Vagina (tissue), 2 donors: ENCODE measurements around the gene BCL2L14. TPM values are rescaled to one million over a fixed set of nuclear protein-coding genes. Genes with fewer than 3 reads are reported as not detected.
"Not testable (repeated sequence)": the region's sequence is repeated elsewhere in the genome, so short reads cannot be mapped to it uniquely, and the experiment has no call there.

ENCODE experiments used
- DNase-seq, 2 donors: peaks; one replicate each; pipeline ENCODE4 v3.0.0-alpha.2; 2017; ENCODE audit errors: extremely low spot score in 2 of 2
- H3K27ac ChIP-seq: fragments of 200-600 bp; sonication (generic); one replicate; pipeline ENCODE4 v1.5.1; 2019
- H3K27me3 ChIP-seq: fragments of 200-600 bp; sonication (generic); one replicate; pipeline ENCODE4 v1.5.1; 2019
- H3K36me3 ChIP-seq, 2 donors: fragments of 200-600 bp; sonication (generic); one replicate each; pipeline ENCODE4 v1.5.1; 2017 to 2019
- H3K4me1 ChIP-seq: fragments of 200-600 bp; sonication (generic); one replicate; pipeline ENCODE4 v1.5.1; 2019
- H3K4me3 ChIP-seq, 2 donors: fragments of 200-600 bp; sonication (generic); 1 replicate in 1 of 2; 2 replicates in 1 of 2; pipeline ENCODE4 v1.5.1; 2016 to 2019
- H3K9me3 ChIP-seq: fragments of 200-600 bp; sonication (generic); one replicate; pipeline ENCODE4 v1.5.1; 2019
- CTCF ChIP-seq, 3 experiments: fragments of 450-650 bp in 2 of 3; fragments of 200-600 bp in 1 of 3; sonication (generic) in 1 of 3; IDR thresholded peaks; one replicate each; pipeline ENCODE4 v1.5.1; 2017 to 2019; ENCODE audit warnings: antibody characterized with exemption in 3 of 3, mild to moderate bottlenecking in 2 of 3, moderate library complexity in 2 of 3
- POLR2A ChIP-seq, 2 donors: fragments of 450-650 bp; IDR thresholded peaks; one replicate each; pipeline ENCODE4 v1.6.1; 2017; ENCODE audit warnings: antibody characterized with exemption in 2 of 2, mild to moderate bottlenecking in 2 of 2, moderate library complexity in 2 of 2
- POLR2AphosphoS5 ChIP-seq, 2 donors: sonication (generic); formaldehyde crosslinking; IDR thresholded peaks; one replicate each; pipeline ENCODE4 v1.9.0; 2017; ENCODE audit warnings: antibody characterized with exemption in 2 of 2, mild to moderate bottlenecking in 2 of 2, low read depth in 1 of 2; ENCODE audit not compliant: insufficient read depth in 1 of 2
- intact Hi-C: fragments of 100-400 bp; cut with DNase I; formaldehyde crosslinking; loops from one replicate; pipeline ENCODE4 v1.15.1; 2023
- microRNA-seq: library from miRNA; unstranded; fragments of <30 nt; microRNA quantifications from one replicate; pipeline ENCODE4, GENCODE V29; 2017; ENCODE audit warnings: borderline number of aligned reads, borderline replicate concordance
- total RNA-seq: library from RNA; depleted of rRNA; stranded (reverse); fragments of >200 nt; gene quantifications from one replicate; pipeline ENCODE4 v1.2.3, GENCODE V29; 2016

BCL2L14 gene
- total RNA-seq, 1 donor from 2014 or later, result not detected

- Histone ChIP-seq H3K4me1 (no peaks in the 10 kb centered on the region), H3K27ac (no peak overlapping the region), H3K9me3 (no peaks in the 10 kb centered on the region), H3K36me3 (peaks cover 0 to 7% of the 10 kb centered on the region in 2 donors), H3K27me3 (no peaks in the 10 kb centered on the region), H3K4me3 (no peak overlapping the region)
- DNase-seq, result no peak
- intact Hi-C loops, result no loop called here
- TF ChIP-seq POLR2AphosphoS5 (IDR thresholded peaks at IDR 0.05; ENCODE audit: insufficient read depth in 1 of 2, low read depth in 1 of 2) (no peak), CTCF (IDR thresholded peaks at IDR 0.05) (no peak), POLR2A (IDR thresholded peaks at IDR 0.05) (no peak)
Observed at GRCh38 chr12:12141000-12141399, 70.3 kb downstream of the BCL2L14 start.

GRCh38 chr12:12144531-12144930, 73.8 kb downstream of the BCL2L14 start:
- H3K36me3 ChIP-seq, H3K9me3 ChIP-seq, DNase-seq, H3K27me3 ChIP-seq, H3K27ac ChIP-seq, H3K4me1 ChIP-seq, H3K4me3 ChIP-seq, intact Hi-C loops: not testable (repeated sequence)

GRCh38 chr12:12147111-12147510, 76.4 kb downstream of the BCL2L14 start:
- Histone ChIP-seq H3K27ac (no peak overlapping the region), H3K4me1 (no peaks in the 10 kb centered on the region)

More at GRCh38 chr12:12147111-12147510, 76.4 kb downstream of the BCL2L14 start:
- Histone ChIP-seq H3K4me3 (no peak overlapping the region), H3K36me3 (peaks cover 3 to 9% of the 10 kb centered on the region in 2 donors), H3K27me3 (no peaks in the 10 kb centered on the region), H3K9me3 (no peaks in the 10 kb centered on the region)
- DNase-seq, result no peak
- TF ChIP-seq CTCF (IDR thresholded peaks at IDR 0.05) (no peak), POLR2AphosphoS5 (IDR thresholded peaks at IDR 0.05; ENCODE audit: insufficient read depth in 1 of 2, low read depth in 1 of 2) (no peak), POLR2A (IDR thresholded peaks at IDR 0.05) (no peak)
- intact Hi-C loops, result no loop called here

Small RNA genes within 50 kb of the gene (microRNA-seq; reads per million reads assigned to microRNA genes)
- not detected for gene MIR1244-4

Other genes with a start within 250 kb of the BCL2L14 start
- 71.0 TPM for gene LRP6, start 196.1 kb downstream of the BCL2L14 start, total RNA-seq